Stimulated activated CD8-positive, alpha-beta memory T cell treated with anti-CD3 and anti-CD28 coated beads, Interleukin-15, amount 100 ng/mL, for 4 hours (primary cell): Measurements from ENCODE around the gene AFF3.
"Not testable (repeated sequence)": the region's sequence is repeated elsewhere in the genome, so short reads cannot be mapped to it uniquely, and the experiment has no call there.

Source experiments
- DNase-seq, 2 donors: peaks; one replicate each; pipeline ENCODE4 v3.0.0-alpha.2; 2020; ENCODE audit warnings: low read depth in 2 of 2

The AFF3 gene

DNA sequence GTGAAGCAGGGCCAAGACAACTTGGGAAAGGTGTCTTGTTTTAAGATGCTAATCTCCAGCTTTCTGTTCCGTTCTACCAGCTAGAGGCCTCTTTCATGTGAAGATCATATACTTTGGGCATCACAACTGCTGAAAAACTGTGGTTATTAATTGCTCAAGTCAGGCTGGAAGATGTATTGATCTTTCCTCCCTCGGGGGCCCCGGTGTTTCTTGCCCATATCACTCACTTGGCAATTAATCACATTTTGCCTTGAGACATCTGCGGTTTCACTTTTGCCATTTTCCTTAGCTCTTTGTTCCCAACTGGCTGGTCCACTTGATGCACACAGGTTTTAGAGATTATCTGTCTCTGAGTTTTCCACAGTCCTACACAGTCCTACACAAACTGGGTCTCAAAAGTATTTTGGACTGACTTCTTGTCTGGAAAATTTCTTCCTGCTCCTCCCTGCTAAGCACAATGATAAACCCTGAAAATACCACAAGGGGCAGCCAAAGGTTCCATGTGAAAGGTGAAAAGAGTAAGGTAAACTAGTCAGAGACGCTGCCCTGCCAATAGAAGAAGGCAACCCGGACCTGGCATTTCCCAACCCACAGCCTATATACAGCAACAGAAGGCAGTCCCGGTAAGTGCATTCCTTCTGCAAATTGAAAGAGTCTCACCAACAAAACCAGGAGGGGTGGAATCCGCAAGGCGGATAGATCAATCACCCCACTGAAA is 181.0 kb downstream of the AFF3 start:
- no peak for DNase-seq

DNA sequence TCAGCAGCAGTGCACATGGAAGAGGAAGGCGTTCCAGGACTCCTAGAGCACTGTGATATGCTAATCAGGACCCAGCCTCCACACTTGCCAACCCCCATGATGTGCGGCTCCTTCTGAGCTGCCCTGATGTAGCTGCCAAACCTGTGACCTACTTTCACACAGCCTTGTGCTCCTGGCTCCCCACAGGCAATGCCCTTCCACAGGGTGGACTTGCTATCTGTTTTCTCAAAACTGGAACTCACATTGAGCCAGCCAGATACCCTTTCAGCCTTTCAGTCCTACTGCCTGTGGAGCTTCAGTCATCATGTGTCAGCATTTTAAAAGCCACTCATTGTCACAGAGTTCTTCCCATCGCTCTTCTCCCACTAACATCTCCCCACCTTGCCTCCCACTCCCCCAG is 181.6 kb downstream of the AFF3 start:
- DNase-seq = no peak

DNA sequence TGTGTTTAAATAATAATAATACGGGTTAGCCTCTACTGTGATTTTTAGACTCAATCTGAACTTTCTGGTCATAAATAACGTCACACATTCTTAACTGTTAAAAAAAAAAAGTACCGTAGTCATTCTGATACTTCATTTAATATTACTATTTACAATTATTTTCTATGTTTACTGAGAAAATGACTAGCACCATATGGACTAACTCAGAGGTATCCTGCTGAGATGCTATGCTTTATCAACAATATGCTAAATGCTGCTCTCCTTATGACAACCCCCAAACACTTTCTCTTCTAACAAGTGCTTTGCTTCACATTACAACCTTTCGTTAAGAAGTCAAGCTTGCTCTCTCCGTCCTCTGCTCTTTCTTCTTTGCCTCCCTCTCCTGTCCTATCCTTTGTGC is 182.1 kb downstream of the AFF3 start:
- no peak for DNase-seq

DNA sequence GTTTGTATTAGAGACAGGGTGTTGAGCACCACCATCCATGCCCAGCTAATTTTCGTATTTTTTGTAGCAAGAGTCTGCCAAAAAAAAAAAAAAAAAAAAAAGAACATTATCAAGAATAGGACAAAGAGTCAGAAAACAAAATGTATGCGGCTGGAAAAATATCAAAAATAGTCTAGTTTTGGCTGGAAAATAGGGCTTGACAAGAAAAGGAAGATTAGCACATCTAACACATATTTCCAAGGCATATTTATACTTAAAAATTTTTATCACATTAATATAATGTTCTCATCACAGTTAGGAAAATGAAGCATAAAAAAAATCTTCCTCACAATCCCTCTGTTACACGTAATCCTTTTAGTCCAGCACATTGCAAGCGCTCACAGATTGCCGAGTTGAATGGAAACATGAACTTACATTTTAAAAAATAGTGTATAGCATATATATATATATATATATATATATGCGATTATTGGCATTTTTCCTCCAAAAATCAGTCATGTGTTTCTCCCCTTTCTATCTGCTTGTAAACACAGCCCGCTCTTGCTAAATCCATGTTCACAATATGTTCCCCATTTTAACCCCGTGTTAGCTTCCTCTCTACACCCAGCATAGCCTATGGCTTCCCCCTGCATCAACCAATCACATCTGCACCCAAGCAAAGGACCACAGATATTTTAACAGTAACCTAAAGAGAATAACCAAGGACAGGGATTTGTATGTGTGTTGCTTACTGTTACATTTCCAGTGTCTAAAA is 183.0 kb downstream of the AFF3 start:
- DNase-seq = no peak

- no peak for DNase-seq
Observed at GRCh38 chr2:99957332-99958133, 184.9 kb downstream of the AFF3 start.

GRCh38 chr2:99956232-99957030 is 186.0 kb downstream of the AFF3 start:
- DNase-seq = no peak

- DNase-seq = no peak
Observed at GRCh38 chr2:99953750-99954149, 188.6 kb downstream of the AFF3 start.

GRCh38 chr2:99949963-99950362 is 192.4 kb downstream of the AFF3 start:
- no peak for DNase-seq

- DNase-seq = no peak
Observed at GRCh38 chr2:99949530-99949929, 192.9 kb downstream of the AFF3 start.

DNA sequence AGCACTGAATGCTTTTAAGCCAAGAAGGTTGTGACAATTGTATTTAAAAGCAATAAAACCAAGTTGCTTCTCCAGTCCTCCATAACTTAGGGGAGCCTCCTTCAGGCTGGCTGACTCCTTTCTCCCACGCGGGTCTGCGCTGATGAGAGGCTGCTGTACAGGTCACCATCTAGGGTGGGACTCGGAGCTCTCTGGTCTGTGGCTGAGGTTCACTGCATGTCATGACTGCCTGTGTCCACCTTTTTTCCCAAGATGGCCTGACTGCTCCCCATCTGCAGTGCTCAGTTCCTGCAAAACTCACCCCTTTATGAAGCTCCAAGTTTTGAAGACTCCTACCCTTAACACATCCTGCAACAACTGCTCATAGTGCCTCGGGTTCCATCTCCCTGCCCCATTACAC is 194.4 kb downstream of the AFF3 start:
- no peak for DNase-seq

- not testable (repeated sequence) for DNase-seq
Observed at GRCh38 chr2:99947366-99947765, 195.0 kb downstream of the AFF3 start.

GRCh38 chr2:99944019-99944418 is 198.4 kb downstream of the AFF3 start:
- DNase-seq = no peak

- DNase-seq = no peak
Observed at GRCh38 chr2:99942561-99943347, 199.6 kb downstream of the AFF3 start.

DNA sequence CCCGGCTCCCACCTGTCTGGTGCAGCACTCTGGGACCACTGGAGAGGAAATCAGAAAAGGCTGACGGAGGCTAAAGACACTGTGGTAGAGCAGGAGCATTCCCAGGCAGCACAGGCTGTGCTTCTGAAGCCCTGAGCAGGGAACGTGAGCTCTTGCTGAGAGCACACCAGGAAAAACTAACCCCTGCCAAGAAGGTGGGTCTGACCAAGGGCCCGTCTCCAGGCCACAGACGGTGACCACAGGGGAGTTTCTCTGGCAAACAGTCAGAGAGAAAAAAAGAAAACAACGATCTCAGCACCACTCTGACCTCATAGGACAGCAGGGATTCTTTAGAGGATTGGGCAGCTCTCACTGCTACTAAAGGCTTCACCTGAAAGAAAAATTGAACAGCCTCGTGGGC is 201.4 kb downstream of the AFF3 start:
- no peak for DNase-seq

GRCh38 chr2:99939135-99939534 is 203.3 kb downstream of the AFF3 start:
- no peak for DNase-seq

DNA sequence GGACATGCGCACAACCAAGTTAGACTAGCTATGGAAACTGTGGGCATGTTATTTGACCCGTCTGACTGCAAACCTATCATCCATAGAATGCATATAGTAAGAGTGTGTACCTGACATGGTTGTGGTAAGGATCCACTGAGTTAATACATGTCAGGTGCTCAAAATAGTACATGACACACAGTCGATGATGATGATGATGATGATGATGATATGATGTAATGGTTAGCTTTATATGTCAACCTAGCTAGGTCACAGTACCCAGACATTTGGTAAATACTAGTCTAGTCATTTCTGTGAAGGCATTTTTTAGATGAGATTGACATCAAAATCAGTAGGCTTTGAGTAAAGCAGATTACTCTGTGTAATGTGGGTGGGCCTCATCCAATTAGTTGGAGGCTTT is 204.1 kb downstream of the AFF3 start:
- no peak for DNase-seq

DNA sequence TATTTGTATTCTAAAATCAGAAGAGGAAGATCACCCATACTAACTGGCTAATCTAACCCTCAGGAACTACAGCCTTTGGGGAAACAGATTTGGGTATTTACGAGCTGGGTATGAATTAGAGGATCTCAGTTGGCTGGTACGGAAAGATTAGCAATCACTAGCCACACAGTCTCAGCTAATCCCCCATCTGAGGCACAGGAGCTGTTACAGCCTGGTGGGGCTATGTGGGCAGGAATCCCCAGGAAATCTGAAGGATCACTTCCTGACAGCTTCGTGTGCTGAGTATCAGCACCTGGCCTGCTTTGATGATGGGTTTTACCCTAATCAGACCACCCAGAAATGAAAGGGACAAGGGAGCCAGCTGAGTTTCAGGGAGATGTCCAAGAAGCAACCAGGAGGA is 206.3 kb downstream of the AFF3 start:
- no peak for DNase-seq

- no peak for DNase-seq
Observed at GRCh38 chr2:99935662-99936061, 206.7 kb downstream of the AFF3 start.

DNA sequence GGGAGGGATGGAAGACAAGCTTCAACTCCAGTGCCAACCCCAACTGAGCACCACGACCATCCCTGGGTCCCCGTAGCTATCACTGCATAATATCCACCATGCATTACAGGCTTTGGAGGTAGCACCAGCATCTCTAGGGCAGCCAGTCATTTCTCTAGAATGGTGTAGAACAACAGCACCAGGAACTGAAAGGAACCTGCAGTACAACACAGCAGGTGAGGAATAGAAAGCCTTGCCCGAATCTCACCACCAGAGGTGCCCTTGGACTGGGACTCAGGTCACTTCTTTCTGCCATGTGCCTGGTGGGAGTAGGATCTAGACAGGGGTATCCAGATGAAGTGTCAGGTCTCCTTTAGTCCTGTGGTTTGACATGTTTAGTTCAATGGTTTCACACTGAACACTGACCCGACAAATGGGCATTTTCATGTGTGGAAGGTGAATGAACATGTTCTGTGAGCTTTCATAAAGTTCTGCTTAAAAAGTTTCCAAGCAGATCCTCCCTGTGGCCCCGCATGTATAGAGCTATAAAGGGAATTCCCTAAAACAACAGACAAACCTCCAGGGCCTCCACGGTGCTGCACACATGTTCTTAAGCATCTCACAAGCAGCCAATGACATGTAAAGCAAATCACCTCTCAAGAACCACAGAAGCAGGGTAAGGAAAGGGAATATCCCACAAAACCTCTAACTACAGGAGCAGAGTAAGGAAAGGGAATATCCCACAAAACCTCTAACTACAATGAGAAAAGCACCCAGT is 208.3 kb downstream of the AFF3 start:
- no peak for DNase-seq

GRCh38 chr2:99933491-99933890 is 208.9 kb downstream of the AFF3 start:
- DNase-seq = not testable (repeated sequence)
